Activated CD8-positive, alpha-beta memory T cell treated with anti-CD3 and anti-CD28 coated beads for 48 hours (primary cell): ENCODE results near the gene LGALS14.

ENCODE experiments used
- DNase-seq, 3 experiments: peaks; one replicate each; pipeline ENCODE4 v3.0.0-alpha.2; 2020; ENCODE audit warnings: low read depth in 2 of 3, low spot score in 2 of 3

Gene LGALS14

DNA sequence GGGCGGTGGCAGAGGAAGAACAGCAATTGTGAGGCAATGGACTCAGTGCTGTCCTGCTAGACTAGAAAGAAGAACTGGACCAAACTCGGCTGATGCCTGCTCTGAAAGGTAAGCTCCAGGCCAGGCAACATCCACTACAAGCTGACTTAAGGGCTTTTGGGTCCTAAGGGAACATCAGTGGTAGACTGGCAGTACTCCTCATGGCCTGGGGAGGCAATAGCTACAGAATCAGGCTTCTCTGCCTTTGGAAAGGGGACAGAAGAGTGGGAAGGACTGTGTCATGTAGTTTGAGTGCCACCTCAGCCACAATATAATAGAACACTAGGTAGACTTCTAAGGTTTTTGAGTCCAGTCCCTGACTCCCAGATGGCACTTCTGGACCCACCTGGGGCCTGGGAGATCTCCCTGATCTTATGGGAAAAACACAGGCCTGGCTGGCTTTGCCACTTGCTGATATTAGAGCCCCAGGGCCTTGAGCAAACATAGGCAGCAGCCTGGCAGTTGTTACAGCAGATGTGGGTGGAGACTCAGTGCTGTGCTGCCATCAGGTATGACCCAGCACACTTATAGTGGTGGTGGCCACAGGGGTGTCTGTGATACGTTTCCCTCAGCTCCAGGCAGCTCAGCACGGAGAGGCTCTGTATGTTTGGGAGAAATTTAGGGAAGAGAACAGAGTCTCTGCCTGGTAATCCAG, 42.7 kb downstream of the LGALS14 start:
- DNase-seq = no peak

- DNase-seq = no peak
Observed at GRCh38 chr19:39749981-39750380, 45.7 kb downstream of the LGALS14 start.

- DNase-seq = no peak
Observed at GRCh38 chr19:39752390-39752789, 48.1 kb downstream of the LGALS14 start.

DNA sequence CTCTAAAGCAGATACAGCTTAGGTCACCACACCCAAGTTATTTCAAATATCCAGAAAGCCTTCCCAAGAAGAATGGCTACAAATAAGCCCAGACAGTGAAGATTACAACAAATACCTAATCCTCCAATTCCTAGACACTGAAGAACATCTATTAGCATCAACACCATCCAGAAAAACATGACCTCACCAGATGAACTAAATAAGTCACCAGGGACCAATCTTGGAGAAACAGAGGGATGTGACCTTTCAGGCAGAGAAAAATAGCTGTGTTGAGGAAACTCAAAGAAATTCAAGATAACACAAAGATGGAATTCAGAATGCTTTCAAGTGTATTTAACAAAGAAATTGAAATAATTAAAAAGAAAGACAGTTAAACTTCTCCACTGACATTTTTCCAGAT, 48.5 kb downstream of the LGALS14 start:
- no peak for DNase-seq

- no peak for DNase-seq
Observed at GRCh38 chr19:39754544-39754943, 50.3 kb downstream of the LGALS14 start.

DNA sequence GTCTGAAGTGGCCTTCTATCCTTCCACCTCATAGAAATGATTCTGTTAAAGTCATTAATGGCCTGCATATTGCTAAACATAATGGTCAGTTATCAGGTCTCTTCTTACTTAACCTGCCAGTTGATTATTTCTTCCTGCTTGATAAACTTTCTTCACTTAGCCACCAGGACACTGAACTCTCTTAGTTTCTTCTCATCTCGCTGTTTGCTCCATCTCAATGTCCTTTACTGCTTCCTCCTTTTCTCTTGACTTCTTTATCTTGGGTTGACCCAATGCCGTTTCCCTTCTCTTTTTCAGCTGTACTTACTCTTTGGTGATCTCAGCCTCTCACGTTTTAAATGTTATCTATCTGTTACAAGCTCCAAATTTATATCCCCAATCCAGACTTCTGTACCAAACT, 50.7 kb downstream of the LGALS14 start:
- no peak for DNase-seq
